AG09319 (cell line): ENCODE data around the gene MBOAT1.

ENCODE experiments used
- DNase-seq: peaks from one replicate; pipeline ENCODE4 v3.0.0-alpha.2; 2010; ENCODE audit warnings: low read depth; ENCODE audit errors: extremely low read depth
- CTCF ChIP-seq: IDR thresholded peaks from 2 replicates; pipeline ENCODE4 v1.5.1; 2011; ENCODE audit warnings: low read depth, mild to moderate bottlenecking, inconsistent platforms, low read length, moderate library complexity

MBOAT1 gene

GRCh38 chr6:20238688-20239587 is 26.7 kb upstream of the MBOAT1 start:
- TF ChIP-seq CTCF = no peak
- no peak for DNase-seq

- TF ChIP-seq CTCF = no peak
- DNase-seq = no peak
These were observed 25.6 kb upstream of the MBOAT1 start for GRCh38 chr6:20237677-20238460.

- DNase-seq = no peak
- no peak for TF ChIP-seq CTCF
These were observed 24.8 kb upstream of the MBOAT1 start for GRCh38 chr6:20236909-20237600.

- DNase-seq = no peak
- no peak for TF ChIP-seq CTCF
These were observed 24.1 kb upstream of the MBOAT1 start for GRCh38 chr6:20236344-20236743.

DNA sequence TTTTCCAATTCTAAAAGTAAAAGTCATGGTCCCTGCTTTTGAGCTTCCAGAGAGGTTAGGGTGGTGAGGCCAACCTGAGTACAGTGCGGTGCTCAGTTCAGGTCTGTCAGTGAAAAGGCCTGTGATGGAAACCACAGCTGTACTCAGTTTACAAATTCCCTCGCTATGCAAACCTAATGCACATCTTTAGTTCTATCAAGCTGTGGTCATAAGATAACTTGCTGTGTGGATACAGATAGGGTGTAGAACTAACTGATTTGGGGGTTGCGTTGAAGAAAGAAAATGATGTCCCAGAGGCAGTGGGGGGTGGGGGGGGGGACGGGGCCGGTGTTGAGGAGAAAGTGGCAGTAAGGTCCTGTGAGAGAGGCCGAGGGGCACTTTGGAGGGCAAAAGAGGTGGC is 22.8 kb upstream of the MBOAT1 start:
- no peak for DNase-seq
- no peak for TF ChIP-seq CTCF

GRCh38 chr6:20234136-20234535 is 21.9 kb upstream of the MBOAT1 start:
- no peak for DNase-seq
- no peak for TF ChIP-seq CTCF
